ENCODE data around the gene GREM2. TPM values are rescaled to one million over a fixed set of nuclear protein-coding genes. Genes with fewer than 3 reads are reported as not detected.

The GREM2 gene
- total and polyA plus RNA-seq, 10 of the 15 experiments (the other 5 are each of a cell fraction or from before 2014, with no cell fraction given) = not detected

DNA sequence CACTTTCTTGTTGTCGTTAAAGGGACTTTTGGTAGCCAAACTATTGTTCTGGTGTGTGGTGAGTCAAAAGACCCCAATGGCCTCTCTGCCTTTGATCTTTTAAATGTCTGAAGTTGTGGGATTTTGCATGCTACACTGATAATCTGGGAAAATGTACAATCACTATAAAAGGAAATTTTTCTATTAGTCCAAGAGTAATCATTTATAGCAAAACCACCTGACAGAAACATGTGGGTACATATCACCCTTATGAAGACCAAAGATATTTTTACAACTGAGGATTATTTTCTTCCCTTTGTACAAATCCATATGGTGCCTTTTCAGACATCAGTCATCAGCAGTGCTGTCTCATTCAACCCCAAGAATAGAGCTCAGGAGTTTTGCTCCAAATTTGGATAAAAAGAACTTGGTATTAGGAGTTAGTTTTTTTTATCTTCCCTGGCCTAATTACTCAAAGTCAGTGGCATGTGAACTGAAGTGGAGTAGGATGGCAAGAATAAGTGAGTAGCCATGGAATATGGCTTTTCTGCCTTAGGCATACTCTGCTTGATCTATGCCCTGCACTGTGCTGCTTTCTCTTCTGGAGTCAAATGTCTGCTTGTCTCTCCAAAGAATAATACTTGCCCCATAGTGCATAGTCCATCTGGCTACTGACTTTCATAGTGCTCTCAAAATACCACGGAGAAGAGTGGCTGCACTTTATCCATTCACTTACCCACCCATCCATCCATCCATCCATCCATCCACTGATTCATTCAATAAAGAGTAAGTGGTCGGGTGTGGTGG lies 13.5 kb downstream of the GREM2 start (continued):
- no peak for TF ChIP-seq SKIL (IDR thresholded peaks at IDR 0.05; ENCODE audit: low read depth, poor library complexity, severe bottlenecking)

DNA sequence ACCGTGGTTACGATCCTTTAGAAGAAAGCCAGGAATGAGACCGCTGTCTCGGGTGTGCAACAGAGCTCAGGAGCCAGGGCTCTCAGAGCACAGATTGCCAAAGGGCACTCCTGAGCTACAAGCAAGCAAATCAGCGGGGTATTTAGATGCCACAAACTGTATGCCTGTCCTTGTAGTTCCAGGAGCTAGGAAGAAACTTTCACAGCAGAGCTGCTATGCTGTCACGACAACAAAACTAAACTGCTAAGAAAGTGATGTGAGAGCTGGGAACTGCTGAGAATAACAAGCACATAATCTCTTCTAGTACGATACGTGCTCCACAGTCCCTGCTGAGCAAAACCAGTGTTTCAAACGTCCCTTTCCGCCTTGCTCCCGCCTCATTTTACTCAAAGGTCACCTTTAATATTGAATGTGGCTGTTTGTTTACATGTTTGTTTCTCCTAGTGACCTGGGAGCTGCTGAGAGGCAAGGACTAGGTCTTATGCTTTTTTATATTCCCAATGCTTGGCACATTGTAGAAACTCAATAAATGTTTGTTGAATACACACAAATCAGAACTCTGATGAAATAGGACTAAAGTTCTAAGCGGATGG lies 14.7 kb downstream of the GREM2 start:
- H4K20me1 ChIP-seq (ENCODE audit: control insufficient read depth, insufficient read depth) = no peaks in the 10 kb centered on the region
- 13% methylated on average over 12 of the region's 12 CpGs for WGBS (ENCODE audit: insufficient coverage, insufficient replicate concordance, low lambda C conversion rate, missing lambda C conversion rate)
- H3K79me2 ChIP-seq (ENCODE audit: control insufficient read depth, insufficient read depth, low read length) = no peaks in the 10 kb centered on the region
- no peak for FAIRE-seq
- ATAC-seq = peak; percentile 44; the same call in 2 of the 3 replicates
- ChIA-PET POLR2A (no interaction called here), RAD21 (ENCODE audit: unreplicated experiment) (interaction anchor here (1.2 to 1.3 kb wide), 2 partner anchors 140 to 143 kb away, joined by 3 to 4 read pairs; no protein-coding TSS in a partner anchor), SMC1A (ENCODE audit: uncharacterized antibody, unreplicated experiment) (interaction anchor here (1.5 to 2.4 kb wide), 3 partner anchors 14 to 142 kb away, joined by 3 to 9 read pairs (median 4); no protein-coding TSS in a partner anchor), CTCF (interaction anchor here (0.7 to 2.0 kb wide), 3 partner anchors 11 to 142 kb away, joined by 3 to 6 read pairs (median 3); no protein-coding TSS in a partner anchor)
- DNase-seq (ENCODE audit: low read depth, low spot score) = no peak
- in situ Hi-C loops (cut with MboI) (no loop called here), intact Hi-C loops (cut with micrococcal nuclease; ENCODE audit: unreplicated experiment) (no loop called here)
- no peak overlapping the region for H3K9ac ChIP-seq (ENCODE audit: control insufficient read depth, insufficient read depth, low read length)
- no TSS peak for BruUV-seq (replicated peaks)
- H3K36me3 ChIP-seq (ENCODE audit: control insufficient read depth in 2 of 2, insufficient read depth in 2 of 2, low read length in 1 of 2) = no peaks in the 10 kb centered on the region
- H3K27ac ChIP-seq (ENCODE audit: control insufficient read depth, insufficient read depth) = no peak overlapping the region
- no peaks in the 10 kb centered on the region for H3K9me3 ChIP-seq (replicated peaks; ENCODE audit: control insufficient read depth, insufficient read depth, low read length)
- no peak overlapping the region for H2AFZ ChIP-seq (ENCODE audit: control insufficient read depth, low read depth, low read length)
- H3K4me2 ChIP-seq (ENCODE audit: control insufficient read depth, insufficient read depth) = no peak overlapping the region
- H3K27me3 ChIP-seq (replicated peaks in 1 of 2; ENCODE audit: control insufficient read depth in 2 of 2, insufficient read depth in 2 of 2, low read length in 1 of 2) = no peaks in the 10 kb centered on the region
- H3K4me3 ChIP-seq = no peak overlapping the region
- no peaks in the 10 kb centered on the region for H3K4me1 ChIP-seq (ENCODE audit: control insufficient read depth, insufficient read depth, low read length)
- TF ChIP-seq SKIL (IDR thresholded peaks at IDR 0.05; ENCODE audit: low read depth, poor library complexity, severe bottlenecking) = no peak
- TF ChIP-seq CHD4 (IDR thresholded peaks at IDR 0.05) = no peak
- no peak for TF ChIP-seq RBBP5 (conservative IDR thresholded peaks at IDR 0.05)
- no peak for TF ChIP-seq ETV6 (conservative IDR thresholded peaks at IDR 0.05 in 1 of 2, IDR thresholded peaks at IDR 0.05 in 1 of 2; ENCODE audit: borderline replicate concordance in 1 of 2, low read depth in 1 of 2)
- TF ChIP-seq, protein P1, sequence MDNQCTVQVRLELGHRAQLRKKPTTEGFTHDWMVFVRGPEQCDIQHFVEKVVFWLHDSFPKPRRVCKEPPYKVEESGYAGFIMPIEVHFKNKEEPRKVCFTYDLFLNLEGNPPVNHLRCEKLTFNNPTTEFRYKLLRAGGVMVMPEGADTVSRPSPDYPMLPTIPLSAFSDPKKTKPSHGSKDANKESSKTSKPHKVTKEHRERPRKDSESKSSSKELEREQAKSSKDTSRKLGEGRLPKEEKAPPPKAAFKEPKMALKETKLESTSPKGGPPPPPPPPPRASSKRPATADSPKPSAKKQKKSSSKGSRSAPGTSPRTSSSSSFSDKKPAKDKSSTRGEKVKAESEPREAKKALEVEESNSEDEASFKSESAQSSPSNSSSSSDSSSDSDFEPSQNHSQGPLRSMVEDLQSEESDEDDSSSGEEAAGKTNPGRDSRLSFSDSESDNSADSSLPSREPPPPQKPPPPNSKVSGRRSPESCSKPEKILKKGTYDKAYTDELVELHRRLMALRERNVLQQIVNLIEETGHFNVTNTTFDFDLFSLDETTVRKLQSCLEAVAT (IDR thresholded peaks at IDR 0.05) = no peak
- TF ChIP-seq RFX5 (IDR thresholded peaks at IDR 0.05; ENCODE audit: low read depth, low read length) = no peak
- TF ChIP-seq TCF7 (IDR thresholded peaks at IDR 0.05; ENCODE audit: borderline replicate concordance) = no peak
- TF ChIP-seq MAX (IDR thresholded peaks at IDR 0.05; ENCODE audit: low read depth, low read length) = no peak
- TF ChIP-seq POLR2AphosphoS5 (IDR thresholded peaks at IDR 0.05; ENCODE audit: low read length) = no peak
- no peak for TF ChIP-seq JUNB (IDR thresholded peaks at IDR 0.05)
- no peak for TF ChIP-seq CEBPB (IDR thresholded peaks at IDR 0.05; ENCODE audit: borderline replicate concordance in 1 of 2, low read depth in 2 of 2, low read length in 2 of 2)
- TF ChIP-seq PAX8 (IDR thresholded peaks at IDR 0.05) = no peak
- TF ChIP-seq KAT2A (conservative IDR thresholded peaks at IDR 0.05; ENCODE audit: control insufficient read depth, low read depth, low read length) = no peak
- TF ChIP-seq MXI1 (IDR thresholded peaks at IDR 0.05; ENCODE audit: low read depth, low read length) = no peak
- TF ChIP-seq NFYB (IDR thresholded peaks at IDR 0.05; ENCODE audit: insufficient read depth, low read depth, low read length) = no peak

Data from GM12878 (cell line).